HEK293T (cell line): ENCODE measurements around the gene MAD1L1.

Experiments used
- ARNT ChIP-seq: fragments of 450-650 bp; IDR thresholded peaks from 2 replicates; pipeline ENCODE4 v1.6.1; 2017; ENCODE audit warnings: mild to moderate bottlenecking
- BHLHE40 ChIP-seq: fragments of 450-650 bp; IDR thresholded peaks from 2 replicates; pipeline ENCODE4 v1.6.1; 2016; ENCODE audit warnings: mild to moderate bottlenecking, moderate library complexity, borderline replicate concordance
- ELF4 ChIP-seq: fragments of 450-650 bp; IDR thresholded peaks from 2 replicates; pipeline ENCODE4 v1.6.1; 2017; ENCODE audit warnings: antibody characterized with exemption
- FOXA1 ChIP-seq: fragments of 450-650 bp; IDR thresholded peaks from 2 replicates; pipeline ENCODE4 v1.6.1; 2016; ENCODE audit warnings: mild to moderate bottlenecking
- FOXK2 ChIP-seq: fragments of 450-650 bp; IDR thresholded peaks from 2 replicates; pipeline ENCODE4 v1.6.1; 2016; ENCODE audit warnings: mild to moderate bottlenecking
- HDGF ChIP-seq: fragments of 450-650 bp; IDR thresholded peaks from 2 replicates; pipeline ENCODE4 v1.6.1; 2017; ENCODE audit warnings: antibody characterized with exemption, borderline replicate concordance
- NFRKB ChIP-seq: fragments of 450-650 bp; IDR thresholded peaks from 2 replicates; pipeline ENCODE4 v1.6.1; 2016; ENCODE audit warnings: mild to moderate bottlenecking, moderate library complexity
- SP1 ChIP-seq: fragments of 450-650 bp; IDR thresholded peaks from 2 replicates; pipeline ENCODE4 v1.6.1; 2017
- SUZ12 ChIP-seq: fragments of 450-650 bp; IDR thresholded peaks from 2 replicates; pipeline ENCODE4 v1.6.1; 2016; ENCODE audit warnings: mild to moderate bottlenecking
- TARDBP ChIP-seq: fragments of 450-650 bp; IDR thresholded peaks from 2 replicates; pipeline ENCODE4 v1.6.1; 2016
- ZNF384 ChIP-seq: fragments of 450-650 bp; IDR thresholded peaks from 2 replicates; pipeline ENCODE4 v1.6.1; 2016

DNA sequence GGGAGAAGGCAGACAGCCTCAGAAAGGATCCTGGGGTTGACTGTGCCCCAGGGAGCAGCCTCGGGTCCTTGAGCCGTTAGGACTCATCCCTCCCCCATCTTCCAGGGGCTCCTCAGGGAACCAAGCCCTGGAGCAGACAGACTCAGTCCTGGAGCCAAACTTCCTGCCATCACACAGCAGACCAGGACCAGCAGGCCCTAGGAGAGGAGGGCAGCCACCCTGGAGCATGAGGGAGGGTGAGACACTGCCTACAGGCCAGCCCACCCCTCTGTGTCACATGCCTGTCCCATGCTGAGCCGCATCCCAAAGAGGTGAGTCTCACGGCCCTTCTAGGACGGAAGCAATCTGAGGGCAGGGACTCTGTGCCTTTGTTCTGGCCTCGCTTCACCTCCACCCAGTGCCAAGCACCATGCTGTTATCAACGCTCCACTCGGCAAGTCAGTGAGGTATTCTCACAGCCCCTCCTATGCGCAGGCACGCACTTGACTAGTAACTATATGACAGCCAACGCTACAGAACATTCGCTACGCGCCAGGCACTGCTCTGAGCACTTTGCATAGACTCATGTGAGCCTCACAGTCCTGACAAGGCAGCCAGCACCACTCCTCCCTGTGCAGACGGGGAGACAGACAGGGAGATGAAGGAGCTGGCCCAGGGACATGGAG lies 19.1 kb downstream of the MAD1L1 start:
- TF ChIP-seq ZNF384: no peak
- no peak for TF ChIP-seq SP1
- no peak for TF ChIP-seq BHLHE40
- TF ChIP-seq SUZ12: no peak
- no peak for TF ChIP-seq FOXK2
- no peak for TF ChIP-seq HDGF
- TF ChIP-seq FOXA1: no peak
- no peak for TF ChIP-seq NFRKB
- no peak for TF ChIP-seq ARNT
- TF ChIP-seq ELF4: no peak
- no peak for TF ChIP-seq TARDBP
